HG02571 (cell line): ENCODE results near the gene ZNF428.
"Not testable (repeated sequence)": the region's sequence is repeated elsewhere in the genome, so short reads cannot be mapped to it uniquely, and the experiment has no call there.

Experiments
- ATAC-seq: cut with Tn5 transposase; IDR thresholded peaks from one replicate; pipeline ENCODE4 v1.9.1; 2021; ENCODE audit warnings: mild to moderate bottlenecking, moderate library complexity; ENCODE audit not compliant: unreplicated experiment

The ZNF428 gene

DNA sequence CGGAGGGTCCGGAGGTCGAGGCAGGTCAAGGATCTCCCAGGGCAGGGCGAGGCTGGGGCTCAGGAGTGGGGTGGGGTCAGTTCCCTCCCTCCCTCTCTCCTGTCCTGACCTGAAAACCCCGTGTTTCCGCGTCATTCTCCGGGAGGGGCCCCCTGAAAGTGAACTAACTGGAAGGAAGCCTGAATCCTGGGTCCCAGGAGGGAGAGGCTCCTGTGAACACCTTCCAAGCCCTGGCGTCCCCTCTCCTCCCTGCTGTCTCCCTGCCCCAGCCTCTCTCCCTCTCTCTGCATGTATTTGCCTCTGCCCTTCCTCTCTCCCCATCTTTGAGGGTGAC lies 21.0 kb upstream of the ZNF428 start:
- ATAC-seq: no peak

DNA sequence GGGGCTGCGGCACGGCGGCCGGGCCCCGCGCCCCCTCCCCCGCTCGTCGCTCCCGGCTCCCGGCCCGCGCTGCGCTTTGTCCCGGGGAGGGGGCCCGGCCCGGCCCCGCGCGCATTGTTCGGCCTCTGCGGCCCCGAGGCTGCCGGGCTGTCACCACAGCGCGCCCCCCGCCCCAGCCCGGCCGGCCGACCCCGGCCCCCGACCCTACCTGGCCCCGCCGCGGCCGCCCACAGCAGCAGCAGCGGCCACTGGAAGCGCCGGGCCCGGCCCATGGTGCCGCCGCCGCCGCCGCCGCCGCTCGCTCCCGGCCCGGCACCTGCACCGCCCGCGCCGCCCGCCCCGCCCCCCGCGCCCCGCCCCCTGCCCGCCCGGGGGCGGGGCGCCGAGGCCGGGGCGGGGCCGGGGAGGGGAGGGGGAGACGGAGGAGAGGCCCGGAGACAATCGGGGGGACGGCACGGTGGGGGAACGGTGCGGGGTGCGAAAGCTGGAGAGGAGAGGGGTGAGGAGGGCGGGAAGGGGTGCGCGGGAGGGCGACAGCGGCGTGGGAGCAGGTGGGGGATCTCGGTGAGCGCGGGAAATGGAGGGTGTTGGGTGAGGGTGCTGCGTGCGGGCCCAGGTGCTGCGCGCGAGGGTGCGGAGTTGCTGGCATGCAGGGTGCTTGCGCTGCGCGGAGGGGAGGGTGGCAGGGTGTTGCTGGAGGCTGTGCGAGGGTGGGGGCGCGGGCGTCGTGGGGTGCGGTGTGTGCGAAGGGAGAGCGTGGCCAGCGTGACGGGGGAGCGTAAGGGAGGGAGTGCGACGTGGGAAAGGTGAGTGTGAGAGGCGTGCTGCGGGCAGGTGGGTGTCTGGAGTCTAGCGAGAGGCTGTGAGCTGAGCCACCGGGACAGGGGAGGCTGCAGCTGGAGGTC lies 20.3 kb upstream of the ZNF428 start, which contains the start of gene CADM4:
Gene CADM4 (minus strand): TSS at position 332 of the 905 bp plus-strand sequence. CDS start 60 bp downstream, at position 272.
- ATAC-seq: no peak

DNA sequence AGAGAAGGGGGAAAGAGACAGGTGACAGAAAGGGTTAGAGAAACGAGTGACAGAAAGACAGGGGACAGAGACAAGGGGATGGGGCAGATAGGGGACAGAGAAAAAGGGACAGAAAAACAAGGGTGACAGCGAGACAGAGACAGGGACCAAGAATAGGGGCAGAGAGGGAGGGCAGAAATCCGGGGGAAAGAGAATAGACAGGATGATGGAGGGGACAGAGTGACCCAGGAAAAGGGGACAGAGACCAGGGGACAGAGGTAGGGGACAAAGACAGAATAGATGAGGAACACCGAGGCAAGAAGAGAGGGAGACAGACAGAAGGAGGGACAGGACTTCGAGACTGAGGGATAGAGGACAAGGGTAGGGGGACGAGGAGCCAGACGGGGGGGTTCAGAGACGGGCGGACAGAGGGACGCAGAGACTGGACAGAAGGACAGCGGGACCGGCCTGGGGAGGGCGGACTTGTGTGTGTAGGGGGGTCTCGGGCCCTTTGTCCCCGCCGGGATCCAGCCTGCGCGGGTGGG lies 19.6 kb upstream of the ZNF428 start:
- no peak for ATAC-seq

DNA sequence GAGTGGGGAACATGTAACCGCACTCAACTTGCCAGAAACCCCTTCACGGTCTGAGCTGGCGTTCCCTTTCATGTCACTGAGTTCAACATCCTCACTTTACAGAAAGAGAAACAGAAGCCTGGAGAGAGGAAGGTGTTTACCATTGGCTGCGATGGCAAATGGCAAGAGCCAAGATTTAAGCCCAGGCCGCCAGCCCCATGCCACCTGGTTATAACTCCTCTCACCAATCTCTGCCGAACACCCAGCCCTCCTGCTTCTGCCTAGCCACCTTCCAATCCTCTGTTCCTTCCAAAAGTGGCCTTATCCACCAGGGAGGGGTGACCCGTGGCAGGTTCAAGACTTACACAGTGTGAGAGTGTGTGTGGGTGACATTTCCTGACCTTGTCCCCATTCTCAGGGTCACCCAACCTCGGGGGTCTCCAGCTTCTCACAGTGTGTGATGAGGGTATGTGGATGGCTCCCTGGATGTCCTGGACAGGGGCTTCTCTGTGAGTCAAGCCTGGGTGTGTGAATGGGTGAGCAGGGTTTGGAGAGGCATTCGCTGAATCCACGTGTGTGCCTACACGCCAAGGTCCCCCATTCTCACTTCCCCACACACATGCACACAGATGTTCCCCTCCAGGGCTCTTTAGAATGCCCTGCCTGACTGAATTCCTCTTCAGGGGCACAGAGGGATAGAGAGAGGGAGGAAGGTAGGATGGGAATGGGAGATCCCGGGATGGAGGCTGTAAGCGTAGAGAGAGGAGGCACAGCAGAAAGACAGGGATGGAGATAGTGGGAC lies 19.0 kb upstream of the ZNF428 start:
- no peak for ATAC-seq

DNA sequence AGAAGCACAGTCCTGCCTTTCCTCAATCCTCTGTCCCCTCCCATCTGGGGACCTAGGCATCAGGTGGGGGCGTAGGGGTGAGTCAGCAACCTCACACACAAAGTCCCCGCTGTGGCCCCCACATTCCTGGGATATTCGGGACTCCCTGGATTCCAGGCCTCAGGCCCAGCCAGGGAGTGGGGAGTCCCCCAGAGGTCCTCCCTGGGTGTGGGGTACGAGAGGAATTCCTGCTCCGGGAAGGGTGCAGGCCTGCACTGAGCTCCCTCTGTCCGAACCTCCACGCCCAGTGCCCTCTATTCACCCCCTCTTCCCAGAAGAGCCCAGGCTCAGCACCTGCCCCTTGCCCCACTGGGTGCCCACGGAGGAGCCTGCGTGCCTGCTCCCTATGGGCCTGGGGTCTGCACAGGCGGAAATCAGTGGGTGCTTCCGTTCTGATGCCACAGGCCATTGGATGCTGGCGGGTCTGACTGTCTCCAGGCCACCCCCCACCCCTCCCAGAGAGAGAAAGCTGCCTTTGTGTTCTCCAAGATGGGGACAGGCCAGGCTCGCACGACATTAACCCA lies 16.8 kb upstream of the ZNF428 start:
- no peak for ATAC-seq

DNA sequence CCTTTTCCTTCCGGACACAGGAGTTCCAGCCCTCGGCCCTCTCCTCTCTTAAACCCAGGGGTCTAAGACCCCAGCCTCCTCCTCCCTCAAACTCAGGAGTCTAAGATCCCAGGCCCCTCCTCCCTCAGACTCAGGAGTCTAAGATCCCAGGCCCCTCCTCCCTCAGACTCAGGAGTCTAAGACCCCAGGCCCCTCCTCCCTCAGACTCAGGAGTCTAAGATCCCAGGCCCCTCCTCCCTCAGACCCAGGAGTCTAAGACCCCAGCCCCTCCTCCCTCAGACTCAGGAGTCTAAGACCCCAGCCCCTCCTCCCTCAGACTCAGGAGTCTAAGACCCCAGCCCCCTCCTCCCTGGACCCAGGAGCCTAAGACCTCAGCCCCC lies 16.1 kb upstream of the ZNF428 start:
- not testable (repeated sequence) for ATAC-seq

DNA sequence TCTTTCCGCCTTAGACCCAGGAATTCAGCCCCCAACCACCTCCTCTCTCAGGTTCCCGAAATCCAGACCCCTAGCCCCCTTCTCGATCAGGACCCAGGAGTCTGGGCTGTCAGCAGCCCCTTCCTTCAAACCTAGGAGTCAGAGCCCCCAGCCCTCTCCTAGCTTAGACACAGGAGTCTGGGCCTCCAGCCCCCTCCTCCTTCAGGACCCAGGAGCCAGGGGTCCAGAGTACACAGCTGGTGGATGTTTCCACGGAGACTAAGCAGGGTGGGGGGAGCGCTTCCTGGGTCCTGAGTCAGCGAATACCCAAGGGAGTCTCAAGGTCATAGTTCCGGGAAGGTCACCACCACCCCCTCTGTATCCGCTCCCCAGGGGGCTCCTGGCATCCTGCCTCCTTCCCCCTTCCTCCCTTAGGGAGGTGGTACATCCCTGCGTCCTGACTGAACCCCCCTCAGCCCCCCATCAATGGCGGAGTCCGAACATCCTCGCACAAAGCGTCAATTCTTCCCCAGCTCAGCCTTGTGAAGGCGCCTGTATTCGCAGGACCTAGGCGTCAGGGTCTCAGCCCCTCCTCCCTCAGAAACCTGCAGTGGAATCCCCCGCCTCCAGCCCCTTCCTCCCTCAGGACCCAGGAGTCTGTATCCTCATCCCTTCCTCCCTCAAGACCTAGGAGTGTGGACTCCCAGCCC lies 15.6 kb upstream of the ZNF428 start:
- ATAC-seq: no peak

DNA sequence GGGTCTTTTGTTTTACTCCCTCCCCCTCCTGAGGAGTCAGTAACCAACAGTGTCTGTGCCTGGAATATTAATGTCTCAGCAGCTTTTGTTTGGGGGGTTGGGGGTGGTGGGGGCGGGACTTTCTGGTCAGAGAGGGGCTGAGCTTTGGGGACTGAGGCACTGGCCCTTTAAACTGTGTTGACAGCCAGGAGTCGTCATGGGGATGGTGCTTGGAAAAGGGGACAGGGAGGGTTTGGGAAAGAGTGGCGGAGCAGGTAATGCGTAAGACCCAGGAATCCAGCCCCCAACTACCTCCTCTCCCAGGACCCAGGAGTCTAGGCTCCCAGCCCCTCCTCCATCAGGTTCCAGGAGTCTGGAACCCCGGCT lies 15.1 kb upstream of the ZNF428 start:
- ATAC-seq: no peak

DNA sequence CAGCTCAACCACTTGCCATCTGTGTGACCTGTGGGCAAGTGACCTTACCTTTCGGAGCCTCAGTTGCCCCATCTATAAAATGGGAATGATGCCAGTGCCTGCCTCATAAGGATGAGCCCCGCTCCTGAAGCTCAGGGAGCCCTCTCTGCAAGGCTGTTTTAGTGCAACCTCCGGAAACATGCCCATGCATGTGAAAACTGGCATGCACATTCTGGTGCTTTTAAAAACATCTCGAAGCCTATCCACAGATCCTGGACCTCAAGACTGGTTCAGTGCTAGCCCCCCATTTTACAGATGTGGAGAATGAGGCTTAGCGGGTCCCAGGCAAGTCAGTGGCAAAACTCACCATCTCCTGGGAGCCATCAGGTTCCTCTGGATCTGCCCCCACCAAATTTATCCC lies 14.6 kb upstream of the ZNF428 start:
- ATAC-seq: no peak

DNA sequence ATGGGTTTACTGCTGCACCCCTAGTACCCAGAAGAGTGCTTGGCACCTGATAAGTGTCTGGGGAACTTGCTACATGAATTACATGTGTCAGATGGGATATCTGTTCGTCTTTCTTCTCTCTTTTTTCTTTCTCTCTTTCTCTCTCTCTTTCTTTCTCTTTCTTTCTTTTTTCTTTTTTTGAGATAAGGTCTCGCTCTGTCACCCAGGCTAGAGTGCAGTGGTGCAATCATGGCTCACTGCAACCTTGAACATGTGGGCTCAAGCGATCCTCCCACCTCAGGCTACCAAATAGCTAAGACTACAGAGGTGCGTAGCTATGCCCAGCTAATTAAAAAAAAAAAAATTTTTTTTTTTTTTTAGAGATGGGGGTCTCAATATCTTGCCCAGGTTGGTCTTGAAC lies 14.1 kb upstream of the ZNF428 start:
- ATAC-seq: no peak

DNA sequence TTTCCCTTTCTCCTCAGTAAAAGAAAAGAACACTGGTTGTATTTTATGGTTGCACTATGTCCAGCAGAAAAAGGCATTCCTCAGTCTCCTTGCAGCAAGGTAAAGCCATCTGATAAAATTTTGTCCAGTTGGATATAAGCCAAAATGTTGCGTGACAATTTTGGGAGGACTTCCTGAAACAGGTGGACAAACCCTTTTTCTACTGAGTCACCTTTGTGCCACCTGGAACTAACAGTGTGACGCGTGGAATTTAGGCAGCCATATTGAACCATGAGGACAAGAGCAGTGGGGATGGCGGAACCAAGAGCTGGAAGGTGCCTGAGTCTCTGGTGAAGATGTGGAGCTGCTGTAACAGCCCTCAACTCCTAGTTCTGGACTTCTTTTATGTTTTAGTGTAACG lies 12.1 kb upstream of the ZNF428 start:
- no peak for ATAC-seq

DNA sequence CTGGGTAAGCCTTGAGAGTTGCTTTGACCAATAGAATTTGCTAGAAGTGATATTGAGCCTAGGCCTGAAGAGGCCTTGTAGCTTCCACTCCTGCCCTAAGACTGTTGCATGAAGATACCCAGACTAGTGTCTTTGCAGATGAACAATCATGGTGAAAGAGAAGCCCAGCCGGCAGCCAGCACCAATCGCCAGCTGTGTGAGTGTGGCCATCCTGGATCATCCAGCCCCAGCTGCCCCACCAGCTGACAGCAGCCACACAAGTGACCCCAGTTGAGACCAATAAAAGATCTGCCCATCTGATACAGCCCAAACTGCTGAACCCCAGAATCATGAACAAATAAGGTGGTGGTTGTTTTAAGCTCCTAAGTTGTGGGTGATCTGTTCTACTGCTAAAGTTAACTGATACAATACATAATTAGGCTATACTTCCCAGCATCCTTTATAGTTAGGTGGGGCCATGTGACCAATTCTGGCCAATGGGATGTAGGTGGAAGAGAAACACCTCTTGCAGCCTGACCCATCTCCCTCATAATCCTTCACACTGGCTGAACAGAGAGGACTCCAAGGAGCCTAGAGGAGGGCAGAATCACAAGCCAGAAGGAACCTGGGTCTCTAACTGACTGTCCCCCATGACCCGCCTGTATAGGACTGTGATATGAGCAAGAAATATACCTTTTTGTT lies 9.4 kb upstream of the ZNF428 start:
- ATAC-seq: no peak

DNA sequence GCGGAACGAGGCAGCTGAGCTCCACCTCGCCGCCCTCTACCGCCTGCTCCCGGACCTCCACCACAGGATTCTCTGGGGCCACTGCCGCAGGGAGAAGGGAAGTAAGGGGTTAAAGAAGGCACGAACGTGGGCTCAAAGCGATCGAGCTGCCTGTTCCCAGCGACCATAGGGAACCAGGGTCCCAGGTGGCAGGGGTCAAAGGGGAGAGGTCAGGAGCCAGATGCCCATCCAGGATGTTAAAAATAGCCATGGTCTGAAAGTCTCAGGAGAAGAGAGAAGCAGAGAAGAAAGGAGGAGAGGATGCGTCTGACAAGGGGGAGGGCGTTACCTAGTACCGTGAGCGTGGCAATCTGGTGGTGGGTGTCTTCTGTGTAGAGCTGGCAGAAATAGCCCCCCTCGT lies 7.4 kb upstream of the ZNF428 start:
- no peak for ATAC-seq

DNA sequence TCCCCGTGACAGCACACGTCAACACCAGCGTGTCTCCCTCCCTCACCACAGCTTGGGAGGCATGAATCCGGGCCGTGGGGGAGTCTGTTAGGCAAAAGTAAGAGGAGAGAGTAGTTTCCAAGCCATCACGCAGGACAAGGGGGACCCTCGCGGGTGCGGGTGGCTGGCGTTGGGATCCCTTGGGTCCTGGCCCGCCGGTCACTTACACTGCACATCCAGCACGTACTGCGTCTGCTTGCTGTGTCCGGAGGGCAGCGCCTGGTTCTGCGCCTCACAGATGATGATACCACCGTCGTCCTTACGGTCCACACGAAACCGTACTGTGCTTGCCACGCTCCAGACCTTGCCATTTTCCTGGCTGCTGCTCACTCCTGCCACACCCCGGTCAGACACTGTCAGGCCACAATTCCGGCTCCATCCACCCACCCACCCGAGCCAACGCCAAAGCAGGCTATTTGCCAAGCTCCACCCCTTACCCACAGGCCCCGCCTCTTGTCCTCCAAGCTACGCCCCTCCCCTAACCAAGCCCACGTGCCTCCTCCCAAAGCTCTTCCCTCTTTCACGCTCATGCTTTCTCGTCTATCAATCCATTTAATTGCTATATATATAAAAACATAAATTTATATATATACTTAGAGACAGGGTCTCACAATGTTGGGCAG lies 6.6 kb upstream of the ZNF428 start:
- no peak for ATAC-seq

DNA sequence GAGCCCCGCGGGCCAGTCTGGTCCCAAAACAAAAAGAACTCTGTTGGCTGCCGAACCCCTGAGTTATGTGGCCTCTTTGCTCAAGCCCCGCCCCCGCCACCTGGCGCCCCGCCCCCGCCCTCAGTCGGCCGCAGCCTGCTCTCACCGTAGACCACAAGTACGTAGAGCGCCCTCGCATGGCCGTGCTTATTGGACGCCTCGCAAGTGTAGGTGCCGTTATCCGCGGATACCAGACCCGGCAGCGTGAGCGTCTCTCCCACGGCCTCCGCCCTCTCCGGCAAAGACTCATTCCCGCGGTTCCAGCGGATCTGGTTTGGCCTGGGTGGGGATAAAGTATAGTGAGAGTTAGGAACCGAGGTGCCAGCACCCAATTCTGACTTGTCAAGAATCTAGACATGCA lies 5.5 kb upstream of the ZNF428 start:
- ATAC-seq: no peak

DNA sequence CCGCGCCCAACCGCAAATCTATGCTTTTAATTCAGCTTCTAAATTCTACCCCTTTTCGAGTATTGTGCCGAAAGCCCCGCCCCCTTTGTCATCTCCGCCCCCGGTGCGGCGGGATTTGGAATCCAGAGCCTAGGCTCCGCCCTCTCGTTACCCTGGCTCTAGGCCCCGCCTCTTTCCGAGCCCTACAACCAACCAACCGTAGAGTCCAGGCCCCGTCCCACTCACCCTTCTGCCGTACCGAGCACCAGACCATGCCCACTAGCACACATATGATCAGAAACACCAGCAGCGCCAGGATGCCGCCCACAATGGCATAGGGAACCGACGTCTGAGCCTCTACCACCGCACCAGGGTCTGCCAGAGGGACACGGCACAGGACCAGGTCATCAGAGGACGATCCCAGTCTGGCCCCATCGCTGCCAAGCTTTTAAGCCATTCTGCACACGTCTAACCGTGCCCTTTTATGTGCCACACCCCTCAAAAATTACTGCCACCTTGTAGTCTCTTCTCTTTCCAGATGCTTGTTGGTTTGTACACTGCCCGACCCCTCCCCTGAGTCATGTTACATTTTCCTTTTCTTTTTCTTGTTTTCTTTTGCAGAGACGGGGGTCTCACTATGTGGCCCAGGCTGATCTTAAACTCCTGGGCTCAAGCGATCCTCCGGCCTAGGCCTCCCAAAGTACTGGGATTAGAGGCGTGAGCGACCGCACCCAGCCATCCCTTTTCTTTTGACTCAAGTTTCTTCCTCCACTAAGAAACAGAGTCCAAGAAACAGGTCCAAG lies 4.7 kb upstream of the ZNF428 start:
- ATAC-seq: no peak

DNA sequence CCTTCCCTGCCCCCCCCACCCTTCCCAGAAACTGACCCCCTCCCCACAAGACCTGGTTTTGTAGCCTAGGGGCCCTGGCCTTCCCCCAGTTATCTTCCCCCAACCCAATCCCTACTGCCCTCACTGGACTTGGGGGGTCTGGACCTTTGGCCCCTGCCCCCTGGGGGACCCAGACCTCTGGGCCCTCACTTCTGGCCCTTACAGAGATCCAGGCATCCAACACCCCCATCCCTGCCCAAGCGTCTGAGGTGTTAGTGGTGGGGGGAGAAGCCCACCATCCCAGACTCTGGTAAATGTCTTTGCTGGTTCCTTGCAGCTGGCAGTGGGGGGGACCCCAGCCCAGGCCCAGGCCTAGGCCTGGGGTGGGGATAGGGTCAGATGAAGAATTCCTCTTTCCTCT lies 3.5 kb upstream of the ZNF428 start:
- ATAC-seq: no peak

DNA sequence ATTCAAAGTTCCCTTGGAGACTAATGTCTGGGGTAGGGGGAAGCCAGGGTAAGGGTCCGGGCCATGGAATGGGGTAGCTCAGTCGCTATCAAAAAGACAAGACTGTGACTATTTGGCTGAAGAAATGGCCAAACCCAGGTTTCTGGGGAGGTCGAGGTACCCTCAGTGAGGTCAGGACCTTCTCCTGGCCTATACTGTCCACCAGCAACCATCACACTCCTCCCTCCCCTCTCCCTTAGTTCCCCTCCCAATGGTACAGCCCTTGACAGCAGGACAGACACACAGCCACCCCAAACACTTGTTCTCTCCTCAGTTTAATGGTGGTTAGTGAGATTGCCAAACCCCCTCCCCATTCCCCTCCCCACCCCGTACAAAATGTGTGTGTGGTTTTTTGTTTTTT lies 2.6 kb upstream of the ZNF428 start:
- ATAC-seq: no peak
